Measurements from ENCODE around the gene VCAN.

Gene VCAN

GRCh38 chr5:83547161-83547560 lies 75.6 kb downstream of the VCAN start:
- Histone ChIP-seq H2AFZ (ENCODE audit: low read length) (no peak overlapping the region), H3K18ac (ENCODE audit: low read length) (no peak overlapping the region), H3K9ac (ENCODE audit: low read depth, low read length, poor library complexity) (no peak overlapping the region), H2BK5ac (ENCODE audit: low read length) (no peak overlapping the region), H3K27ac (replicated peaks; ENCODE audit: low read length) (no peak overlapping the region), H3K79me1 (ENCODE audit: low read depth, low read length) (no peaks in the 10 kb centered on the region), H3K27me3 (ENCODE audit: control insufficient read depth in 3 of 3, insufficient read depth in 3 of 3, low read depth in 1 of 3, low read length in 3 of 3) (no peaks in the 10 kb centered on the region), H2AK5ac (ENCODE audit: low read depth, low read length) (no peak overlapping the region), H2BK15ac (ENCODE audit: low read length) (no peak overlapping the region), H2BK12ac (ENCODE audit: low read length) (no peak overlapping the region), H4K8ac (ENCODE audit: low read depth, low read length) (no peak overlapping the region), H3K4me1 (ENCODE audit: control insufficient read depth in 2 of 2, insufficient read depth in 1 of 2, low read depth in 1 of 2, low read length in 2 of 2) (no peaks in the 10 kb centered on the region), H3K23ac (ENCODE audit: low read depth, low read length, poor library complexity) (no peak overlapping the region), H4K91ac (ENCODE audit: low read depth, low read length, poor library complexity) (no peak overlapping the region), H3K9me3 (replicated peaks in 1 of 2; ENCODE audit: control insufficient read depth in 2 of 2, insufficient read depth in 1 of 2, low read depth in 1 of 2, low read length in 2 of 2) (no peaks in the 10 kb centered on the region), H3K4me3 (ENCODE audit: low read length in 2 of 2) (no peak overlapping the region), H3K4me2 (ENCODE audit: insufficient read depth, low read length, poor library complexity, severe bottlenecking) (no peak overlapping the region), H2BK120ac (ENCODE audit: low read depth, low read length) (no peak overlapping the region), H3K4ac (ENCODE audit: low read length) (no peak overlapping the region), H3K14ac (ENCODE audit: low read length) (no peak overlapping the region), H3K36me3 (replicated peaks in 1 of 2; ENCODE audit: control insufficient read depth in 2 of 2, insufficient read depth in 2 of 2, low read length in 2 of 2) (peaks cover 7 to 98% of the 10 kb centered on the region in 2 donors)
- no CpG with 5 or more reads among the region's 1 CpG for WGBS, 2 donors (ENCODE audit: extremely low coverage in 2 of 2, insufficient read length in 2 of 2, insufficient replicate concordance in 1 of 2)
- DNase-seq (ENCODE audit: low spot score) = no peak

GRCh38 chr5:83547889-83548288 lies 76.3 kb downstream of the VCAN start:
- no peak overlapping the region for H2BK12ac ChIP-seq (ENCODE audit: low read length)
- no peak overlapping the region for H3K27ac ChIP-seq (replicated peaks; ENCODE audit: low read length)
- peaks cover 8 to 98% of the 10 kb centered on the region in 2 donors for H3K36me3 ChIP-seq (replicated peaks in 1 of 2; ENCODE audit: control insufficient read depth in 2 of 2, insufficient read depth in 2 of 2, low read length in 2 of 2)
- H3K23ac ChIP-seq (ENCODE audit: low read depth, low read length, poor library complexity) = no peak overlapping the region
- no peak overlapping the region for H3K4ac ChIP-seq (ENCODE audit: low read length)
- no peak overlapping the region for H3K4me3 ChIP-seq (ENCODE audit: low read length in 2 of 2)
- no CpG with 5 or more reads among the region's 1 CpG for WGBS, 2 donors (ENCODE audit: extremely low coverage in 2 of 2, insufficient read length in 2 of 2, insufficient replicate concordance in 1 of 2)
- no peak overlapping the region for H2BK120ac ChIP-seq (ENCODE audit: low read depth, low read length)
- no peak overlapping the region for H4K8ac ChIP-seq (ENCODE audit: low read depth, low read length)
- no peaks in the 10 kb centered on the region for H3K4me1 ChIP-seq (ENCODE audit: control insufficient read depth in 2 of 2, insufficient read depth in 1 of 2, low read depth in 1 of 2, low read length in 2 of 2)
- no peak overlapping the region for H3K14ac ChIP-seq (ENCODE audit: low read length)
- no peaks in the 10 kb centered on the region for H3K27me3 ChIP-seq (ENCODE audit: control insufficient read depth in 3 of 3, insufficient read depth in 3 of 3, low read depth in 1 of 3, low read length in 3 of 3)
- H2BK15ac ChIP-seq (ENCODE audit: low read length) = no peak overlapping the region
- no peak overlapping the region for H3K18ac ChIP-seq (ENCODE audit: low read length)
- no peak overlapping the region for H2BK5ac ChIP-seq (ENCODE audit: low read length)
- H2AK5ac ChIP-seq (ENCODE audit: low read depth, low read length) = no peak overlapping the region
- no peak overlapping the region for H4K91ac ChIP-seq (ENCODE audit: low read depth, low read length, poor library complexity)
- no peaks in the 10 kb centered on the region for H3K79me1 ChIP-seq (ENCODE audit: low read depth, low read length)
- no peak overlapping the region for H3K9ac ChIP-seq (ENCODE audit: low read depth, low read length, poor library complexity)
- no peak for DNase-seq (ENCODE audit: low spot score)
- H3K4me2 ChIP-seq (ENCODE audit: insufficient read depth, low read length, poor library complexity, severe bottlenecking) = no peak overlapping the region
- no peaks in the 10 kb centered on the region for H3K9me3 ChIP-seq (replicated peaks in 1 of 2; ENCODE audit: control insufficient read depth in 2 of 2, insufficient read depth in 1 of 2, low read depth in 1 of 2, low read length in 2 of 2)
- H2AFZ ChIP-seq (ENCODE audit: low read length) = no peak overlapping the region

GRCh38 chr5:83548581-83548980 lies 77.0 kb downstream of the VCAN start:
- H3K18ac ChIP-seq (ENCODE audit: low read length) = no peak overlapping the region
- H3K14ac ChIP-seq (ENCODE audit: low read length) = no peak overlapping the region
- no peak overlapping the region for H3K4me3 ChIP-seq (ENCODE audit: low read length in 2 of 2)
- no peak overlapping the region for H2BK5ac ChIP-seq (ENCODE audit: low read length)
- DNase-seq (ENCODE audit: low spot score) = no peak
- H3K79me1 ChIP-seq (ENCODE audit: low read depth, low read length) = no peaks in the 10 kb centered on the region
- H2AFZ ChIP-seq (ENCODE audit: low read length) = no peak overlapping the region
- peaks cover 12 to 98% of the 10 kb centered on the region in 2 donors for H3K36me3 ChIP-seq (replicated peaks in 1 of 2; ENCODE audit: control insufficient read depth in 2 of 2, insufficient read depth in 2 of 2, low read length in 2 of 2)
- no peak overlapping the region for H3K27ac ChIP-seq (replicated peaks; ENCODE audit: low read length)
- no peak overlapping the region for H3K23ac ChIP-seq (ENCODE audit: low read depth, low read length, poor library complexity)
- no peak overlapping the region for H3K4me2 ChIP-seq (ENCODE audit: insufficient read depth, low read length, poor library complexity, severe bottlenecking)
- H4K91ac ChIP-seq (ENCODE audit: low read depth, low read length, poor library complexity) = no peak overlapping the region
- no CpG with 5 or more reads among the region's 4 CpGs for WGBS, 2 donors (ENCODE audit: extremely low coverage in 2 of 2, insufficient read length in 2 of 2, insufficient replicate concordance in 1 of 2)
- H3K9ac ChIP-seq (ENCODE audit: low read depth, low read length, poor library complexity) = no peak overlapping the region
- H2AK5ac ChIP-seq (ENCODE audit: low read depth, low read length) = no peak overlapping the region
- H2BK12ac ChIP-seq (ENCODE audit: low read length) = no peak overlapping the region
- no peak overlapping the region for H4K8ac ChIP-seq (ENCODE audit: low read depth, low read length)
- H2BK15ac ChIP-seq (ENCODE audit: low read length) = no peak overlapping the region
- H3K9me3 ChIP-seq (replicated peaks in 1 of 2; ENCODE audit: control insufficient read depth in 2 of 2, insufficient read depth in 1 of 2, low read depth in 1 of 2, low read length in 2 of 2) = no peaks in the 10 kb centered on the region
- H2BK120ac ChIP-seq (ENCODE audit: low read depth, low read length) = no peak overlapping the region
- no peak overlapping the region for H3K4ac ChIP-seq (ENCODE audit: low read length)
- H3K4me1 ChIP-seq (ENCODE audit: control insufficient read depth in 2 of 2, insufficient read depth in 1 of 2, low read depth in 1 of 2, low read length in 2 of 2) = no peaks in the 10 kb centered on the region
- no peaks in the 10 kb centered on the region for H3K27me3 ChIP-seq (ENCODE audit: control insufficient read depth in 3 of 3, insufficient read depth in 3 of 3, low read depth in 1 of 3, low read length in 3 of 3)

- Histone ChIP-seq H3K4ac (ENCODE audit: low read length) (no peak overlapping the region), H3K36me3 (replicated peaks in 1 of 2; ENCODE audit: control insufficient read depth in 2 of 2, insufficient read depth in 2 of 2, low read length in 2 of 2) (peaks cover 12 to 98% of the 10 kb centered on the region in 2 donors), H3K4me1 (ENCODE audit: control insufficient read depth in 2 of 2, insufficient read depth in 1 of 2, low read depth in 1 of 2, low read length in 2 of 2) (no peaks in the 10 kb centered on the region), H3K14ac (ENCODE audit: low read length) (no peak overlapping the region), H3K27me3 (ENCODE audit: control insufficient read depth in 3 of 3, insufficient read depth in 3 of 3, low read depth in 1 of 3, low read length in 3 of 3) (no peaks in the 10 kb centered on the region), H3K4me2 (ENCODE audit: insufficient read depth, low read length, poor library complexity, severe bottlenecking) (no peak overlapping the region), H2BK12ac (ENCODE audit: low read length) (no peak overlapping the region), H4K8ac (ENCODE audit: low read depth, low read length) (no peak overlapping the region), H2AK5ac (ENCODE audit: low read depth, low read length) (no peak overlapping the region), H3K9me3 (replicated peaks in 1 of 2; ENCODE audit: control insufficient read depth in 2 of 2, insufficient read depth in 1 of 2, low read depth in 1 of 2, low read length in 2 of 2) (no peaks in the 10 kb centered on the region), H2BK5ac (ENCODE audit: low read length) (no peak overlapping the region), H2AFZ (ENCODE audit: low read length) (no peak overlapping the region), H2BK15ac (ENCODE audit: low read length) (no peak overlapping the region), H3K27ac (replicated peaks; ENCODE audit: low read length) (no peak overlapping the region), H3K18ac (ENCODE audit: low read length) (no peak overlapping the region), H2BK120ac (ENCODE audit: low read depth, low read length) (no peak overlapping the region), H3K4me3 (ENCODE audit: low read length in 2 of 2) (no peak overlapping the region), H3K79me1 (ENCODE audit: low read depth, low read length) (no peaks in the 10 kb centered on the region), H3K9ac (ENCODE audit: low read depth, low read length, poor library complexity) (no peak overlapping the region), H3K23ac (ENCODE audit: low read depth, low read length, poor library complexity) (no peak overlapping the region), H4K91ac (ENCODE audit: low read depth, low read length, poor library complexity) (no peak overlapping the region)
- no peak for DNase-seq (ENCODE audit: low spot score)
- no CpG with 5 or more reads among the region's 2 CpGs for WGBS, 2 donors (ENCODE audit: extremely low coverage in 2 of 2, insufficient read length in 2 of 2, insufficient replicate concordance in 1 of 2)
Measured at GRCh38 chr5:83549076-83549475, 77.5 kb downstream of the VCAN start.

All from neuronal stem cell (in vitro differentiated cells).